Subcutaneous adipose tissue (tissue), 4 donors: ENCODE data around the gene EDC4. TPM values are rescaled to one million over a fixed set of nuclear protein-coding genes. Genes with fewer than 3 reads are reported as not detected.

Experiments
- CTCF ChIP-seq: fragments of 450-650 bp; IDR thresholded peaks from one replicate; pipeline ENCODE4 v1.5.1; 2016; ENCODE audit warnings: low read depth, mild to moderate bottlenecking, control low read depth, antibody characterized with exemption, moderate library complexity
- total RNA-seq, 4 donors: library from RNA; depleted of rRNA; stranded (reverse); fragments of >200 nt; gene quantifications; one replicate each; pipeline ENCODE4 v1.1.0, GENCODE V29; 2016

Gene EDC4
- total RNA-seq, 4 donors from 2014 or later, result 21.0 to 47.5 (median 28.3) TPM

GRCh38 chr16:67837811-67838210 lies 35.0 kb upstream of the EDC4 start:
- no peak for TF ChIP-seq CTCF

DNA sequence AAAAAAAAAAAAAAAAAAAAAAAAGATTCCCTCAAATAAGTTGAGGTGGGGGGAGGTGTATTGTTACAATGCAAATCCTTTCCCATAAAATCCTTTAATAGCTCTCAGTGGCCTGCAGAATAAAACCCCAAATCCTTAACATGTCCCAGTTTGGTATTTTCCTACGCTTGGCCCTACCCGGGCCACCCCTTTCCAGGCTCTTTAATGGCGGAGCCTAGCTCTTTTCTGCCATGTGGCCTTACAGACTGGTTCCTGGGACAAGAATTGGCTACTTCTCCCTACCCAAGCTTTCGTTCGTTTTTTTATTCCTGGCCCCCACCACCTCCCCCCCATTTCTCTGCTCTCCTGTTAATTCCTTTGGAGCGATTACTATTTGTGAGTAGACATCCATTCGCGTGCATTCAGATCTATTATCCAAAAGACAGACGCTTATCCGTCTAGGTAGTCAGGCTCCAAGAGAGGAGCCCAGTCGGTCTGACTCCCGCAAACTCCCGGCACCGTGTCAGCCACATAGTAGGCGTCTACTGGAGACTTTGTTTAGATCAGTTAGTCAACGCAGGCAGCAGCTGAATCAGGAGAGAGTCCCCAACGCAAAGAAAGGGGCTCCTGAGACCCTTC lies 31.5 kb upstream of the EDC4 start:
- no peak for TF ChIP-seq CTCF

GRCh38 chr16:67841816-67842508 lies 30.9 kb upstream of the EDC4 start, which contains the start of gene THAP11:
Gene THAP11 (plus strand): TSS chr16:67842320. CDS start chr16:67842555, 235 bp downstream.
- no peak for TF ChIP-seq CTCF

GRCh38 chr16:67842509-67843342 lies 30.1 kb upstream of the EDC4 start:
- no peak for TF ChIP-seq CTCF

DNA sequence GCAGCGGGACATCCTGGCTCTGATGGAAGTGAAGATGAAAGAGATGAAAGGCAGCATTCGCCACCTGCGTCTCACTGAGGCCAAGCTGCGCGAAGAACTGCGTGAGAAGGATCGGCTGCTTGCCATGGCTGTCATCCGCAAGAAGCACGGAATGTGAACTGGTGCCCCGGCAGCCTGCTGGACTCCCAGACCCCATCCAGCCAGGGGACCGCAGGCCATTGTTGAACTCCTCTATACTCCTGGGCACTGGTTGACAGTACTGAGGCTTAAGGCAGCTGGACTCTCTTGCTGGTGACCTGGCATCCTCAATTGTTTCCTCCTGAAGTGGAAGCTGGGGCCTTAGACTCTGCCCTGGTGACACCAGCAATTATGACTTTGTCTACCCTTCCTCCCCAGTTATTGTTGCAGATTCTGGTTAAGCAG lies 29.5 kb upstream of the EDC4 start:
- TF ChIP-seq CTCF, result no peak

DNA sequence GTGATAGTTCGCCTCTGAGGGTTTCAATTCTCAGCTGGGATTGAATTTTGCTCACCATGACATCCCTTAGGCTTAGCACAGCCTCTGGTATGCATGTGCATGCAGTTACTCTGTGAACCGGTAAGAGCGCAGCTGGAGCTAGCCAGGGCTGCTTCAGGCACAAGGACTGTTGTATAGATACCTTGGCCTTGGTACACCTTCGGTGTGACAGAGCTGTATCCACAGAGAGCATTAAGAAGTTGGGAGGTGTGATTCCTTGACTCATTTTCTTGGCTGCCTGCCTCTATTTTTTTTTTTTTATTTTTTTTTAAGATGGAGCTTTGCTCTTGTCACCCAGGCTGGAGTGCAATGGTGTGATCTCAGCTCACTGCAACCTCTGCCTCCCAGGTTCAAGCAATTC lies 28.4 kb upstream of the EDC4 start:
- no peak for TF ChIP-seq CTCF
